GM13977 (cell line): ENCODE data around the gene KCNK5.

Experiments
- DNase-seq: peaks from one replicate; pipeline ENCODE4 v3.0.0; 2012; ENCODE audit warnings: low spot score
- in situ Hi-C: fragments of 300-500 bp; cut with MboI; formaldehyde crosslinking; loops from one replicate; pipeline ENCODE4 v1.12.0; 2022; ENCODE audit warnings: low sequenced_read_pairs, low pct_unique_long_range_greater_than_20kb, mixed read lengths, inconsistent platforms; ENCODE audit not compliant: unreplicated experiment
- TF ChIP-seq, protein P1 (sequence below): IDR thresholded peaks from 2 replicates; pipeline ENCODE4 v1.5.1; 2012; ENCODE audit warnings: mild to moderate bottlenecking, control low read depth; ENCODE audit not compliant: insufficient read depth; ENCODE audit errors: extremely low read depth, missing control alignments

KCNK5 gene

DNA sequence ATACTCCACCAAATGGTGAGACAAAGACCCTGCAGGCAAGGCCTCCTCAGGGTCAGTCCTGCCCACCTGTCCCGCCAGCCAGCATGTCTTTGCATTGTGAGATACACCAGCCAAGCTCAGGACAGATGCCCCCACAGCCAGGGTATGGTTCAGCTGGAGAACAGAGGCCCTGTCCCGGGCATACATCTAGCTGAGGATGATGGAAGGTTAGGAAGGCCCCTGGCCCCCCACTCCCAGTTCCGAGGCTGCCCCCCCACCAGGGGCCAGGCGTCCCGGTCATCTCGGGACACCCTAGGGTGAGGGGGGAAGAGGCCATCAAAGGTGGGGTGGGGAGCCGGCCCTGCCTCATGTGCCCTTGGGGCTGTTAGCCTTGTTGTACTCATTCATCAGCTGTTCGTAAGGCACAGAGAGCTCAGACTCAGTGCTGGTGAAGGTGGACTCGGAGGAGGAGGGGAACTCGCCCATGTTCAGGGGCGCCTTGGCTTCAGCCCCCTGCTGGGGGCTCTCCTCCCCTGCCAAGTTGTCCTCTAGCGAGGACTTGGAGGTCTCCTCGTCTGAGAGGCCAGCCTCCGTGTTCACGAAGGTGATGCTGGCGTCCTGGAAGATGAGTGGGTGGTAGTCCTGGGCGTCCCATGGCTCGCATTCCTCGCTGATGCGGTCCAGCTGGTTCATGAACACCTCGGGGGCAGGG, 38.6 kb downstream of the KCNK5 start:
- in situ Hi-C loops: no loop called here
- no peak for DNase-seq
- TF ChIP-seq, protein P1, sequence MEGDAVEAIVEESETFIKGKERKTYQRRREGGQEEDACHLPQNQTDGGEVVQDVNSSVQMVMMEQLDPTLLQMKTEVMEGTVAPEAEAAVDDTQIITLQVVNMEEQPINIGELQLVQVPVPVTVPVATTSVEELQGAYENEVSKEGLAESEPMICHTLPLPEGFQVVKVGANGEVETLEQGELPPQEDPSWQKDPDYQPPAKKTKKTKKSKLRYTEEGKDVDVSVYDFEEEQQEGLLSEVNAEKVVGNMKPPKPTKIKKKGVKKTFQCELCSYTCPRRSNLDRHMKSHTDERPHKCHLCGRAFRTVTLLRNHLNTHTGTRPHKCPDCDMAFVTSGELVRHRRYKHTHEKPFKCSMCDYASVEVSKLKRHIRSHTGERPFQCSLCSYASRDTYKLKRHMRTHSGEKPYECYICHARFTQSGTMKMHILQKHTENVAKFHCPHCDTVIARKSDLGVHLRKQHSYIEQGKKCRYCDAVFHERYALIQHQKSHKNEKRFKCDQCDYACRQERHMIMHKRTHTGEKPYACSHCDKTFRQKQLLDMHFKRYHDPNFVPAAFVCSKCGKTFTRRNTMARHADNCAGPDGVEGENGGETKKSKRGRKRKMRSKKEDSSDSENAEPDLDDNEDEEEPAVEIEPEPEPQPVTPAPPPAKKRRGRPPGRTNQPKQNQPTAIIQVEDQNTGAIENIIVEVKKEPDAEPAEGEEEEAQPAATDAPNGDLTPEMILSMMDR: no peak

- in situ Hi-C loops: no loop called here
- TF ChIP-seq, protein P1: peak; percentile 59
- peak; percentile 68 for DNase-seq
These were observed 39.2 kb downstream of the KCNK5 start for GRCh38 chr6:39189915-39190544.

DNA sequence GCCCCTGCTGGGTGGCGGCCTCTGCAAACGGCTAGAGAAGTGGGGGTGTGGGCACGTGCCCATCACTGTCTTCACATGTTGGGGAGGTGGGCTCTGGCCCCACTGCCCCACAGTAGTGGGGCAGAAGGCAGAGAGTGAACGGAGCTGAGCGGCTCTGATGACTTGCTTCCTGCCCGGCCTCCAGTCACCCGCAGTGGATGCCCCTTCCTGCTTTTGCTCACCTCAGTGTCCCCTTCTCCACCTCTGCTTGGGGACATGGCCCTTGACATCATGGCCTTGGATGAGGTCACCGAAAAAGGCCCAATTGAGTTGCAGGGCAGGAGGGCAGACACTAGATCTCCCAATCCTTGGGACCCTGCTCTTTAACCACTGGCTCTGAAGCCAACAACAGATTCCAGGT, 40.1 kb downstream of the KCNK5 start:
- no peak for DNase-seq
- TF ChIP-seq, protein P1: no peak
- in situ Hi-C loops: no loop called here

GRCh38 chr6:39188571-39188970, 40.7 kb downstream of the KCNK5 start:
- no peak for DNase-seq
- in situ Hi-C loops: no loop called here
- TF ChIP-seq, protein P1: no peak

GRCh38 chr6:39188098-39188450, 41.2 kb downstream of the KCNK5 start:
- in situ Hi-C loops: no loop called here
- TF ChIP-seq, protein P1: no peak

GRCh38 chr6:39184906-39185580, 44.2 kb downstream of the KCNK5 start:
- in situ Hi-C loops: no loop called here
- TF ChIP-seq, protein P1: no peak
- DNase-seq: no peak

More at GRCh38 chr6:39188098-39188450, 41.2 kb downstream of the KCNK5 start:
- DNase-seq: no peak
